Nephron progenitor cell (in vitro differentiated cells): Measurements from ENCODE around the gene RNF8.

Experiments used
- DNase-seq: peaks from one replicate; pipeline ENCODE4 v3.0.0; 2021
- H3K27ac Mint-ChIP-seq: 2 replicates; pipeline ENCODE4 v1.8.0; 2021; ENCODE audit warnings: mild to moderate bottlenecking, moderate library complexity, mixed read lengths
- H3K27me3 Mint-ChIP-seq: 2 replicates; pipeline ENCODE4 v1.8.0; 2021; ENCODE audit warnings: mild to moderate bottlenecking, low read depth, mixed read lengths; ENCODE audit not compliant: poor library complexity
- H3K36me3 Mint-ChIP-seq: 2 replicates; pipeline ENCODE4 v1.8.0; 2021; ENCODE audit warnings: low read depth, mixed read lengths
- H3K4me1 Mint-ChIP-seq: 2 replicates; pipeline ENCODE4 v1.8.0; 2021; ENCODE audit warnings: mixed read lengths
- H3K4me3 Mint-ChIP-seq: 2 replicates; pipeline ENCODE4 v1.8.0; 2021; ENCODE audit warnings: mild to moderate bottlenecking, moderate library complexity, mixed read lengths
- H3K9me3 Mint-ChIP-seq: 2 replicates; pipeline ENCODE4 v1.8.0; 2021; ENCODE audit warnings: mild to moderate bottlenecking, moderate library complexity, mixed read lengths
- CTCF ChIP-seq: fragments of 200-600 bp; sonication (generic); IDR thresholded peaks from 2 replicates; pipeline ENCODE4 v1.5.0; 2021; ENCODE audit warnings: antibody characterized with exemption

RNF8 gene

DNA sequence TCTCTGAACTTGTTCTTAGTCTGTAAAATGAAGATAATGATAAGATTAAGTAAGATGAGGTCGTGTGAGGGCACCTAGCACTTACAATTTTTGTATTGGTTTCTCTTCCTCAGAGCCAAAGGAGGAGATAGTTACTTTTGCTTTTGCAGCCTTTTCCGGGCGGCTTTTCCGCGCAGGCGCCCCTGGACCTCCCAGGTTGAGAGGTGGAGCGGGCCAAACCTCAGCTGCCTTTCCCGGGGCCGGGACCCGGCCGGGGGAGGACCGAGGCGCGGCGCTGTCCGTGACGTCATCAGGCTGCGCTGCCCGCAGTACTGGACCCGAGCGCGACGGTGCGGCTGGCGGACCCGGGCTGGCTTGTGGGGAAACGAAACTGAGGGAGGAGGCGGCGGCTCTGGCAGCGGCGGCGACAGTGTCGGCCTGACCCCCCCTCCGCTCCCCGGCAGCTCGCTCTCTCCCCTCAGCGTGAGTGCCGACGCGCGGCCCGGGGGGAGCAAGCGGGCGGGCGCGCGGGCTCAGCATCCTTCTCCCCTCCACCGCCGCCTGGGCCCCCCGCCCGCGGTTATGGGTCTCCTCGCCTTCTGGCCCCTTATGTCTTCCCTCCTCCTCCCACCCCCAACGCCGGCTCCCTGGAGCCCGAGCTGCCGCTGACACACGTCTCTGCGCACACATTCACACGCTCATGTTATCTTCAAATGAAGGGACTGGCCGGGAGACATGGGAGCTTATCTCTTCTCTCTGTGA is 79.3 kb downstream of the RNF8 start, which contains the start of gene CMTR1:
Gene CMTR1 (plus strand): TSS at position 306 of the 741 bp plus-strand sequence. CDS start 2,409 bp downstream, outside the sequence.
- no peak for TF ChIP-seq CTCF
- Mint-ChIP-seq H3K27me3 (peaks cover 13% of the 10 kb centered on the region), H3K27ac (peak within 1 kb of the TSS; percentile 95), H3K9me3 (peaks cover under 1% of the 10 kb centered on the region), H3K36me3 (peaks cover 13% of the 10 kb centered on the region), H3K4me3 (peak within 1 kb of the TSS; percentile 93), H3K4me1 (peaks cover 33% of the 10 kb centered on the region)
- DNase-seq, result peak; percentile 97

DNA sequence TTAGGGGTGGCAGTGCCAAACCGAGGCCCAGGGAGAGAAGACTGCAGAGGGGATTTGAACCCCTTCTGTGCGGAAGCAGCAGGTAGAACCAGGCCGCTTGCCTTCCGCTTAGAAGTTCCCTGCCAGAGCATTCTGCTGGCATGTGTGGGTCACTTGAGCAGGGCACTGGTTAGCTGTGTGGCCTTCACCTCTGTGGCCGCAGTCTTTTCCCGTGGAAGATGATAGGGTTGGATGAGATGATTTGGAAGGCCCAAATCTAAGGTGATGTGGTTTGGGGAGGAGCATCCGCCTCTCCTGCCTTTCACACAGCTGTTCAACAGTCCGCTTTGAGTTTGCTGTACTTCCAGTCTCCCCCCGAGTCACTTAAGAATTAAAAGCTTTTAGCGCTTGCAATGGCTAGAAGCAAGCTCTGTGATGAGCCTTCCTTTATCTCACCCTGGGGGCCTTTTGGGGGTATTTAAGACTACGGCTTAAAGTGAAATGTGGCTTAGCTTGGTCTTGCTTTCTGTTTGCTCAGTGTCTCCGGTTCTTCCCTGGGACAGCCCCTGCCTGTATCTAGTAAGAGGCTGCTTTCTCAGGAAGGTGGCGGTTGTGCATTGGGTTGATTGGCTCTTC is 80.0 kb downstream of the RNF8 start:
- H3K27me3 Mint-ChIP-seq, result peaks cover 8% of the 10 kb centered on the region
- no peaks in the 10 kb centered on the region for H3K9me3 Mint-ChIP-seq
- H3K27ac Mint-ChIP-seq, result peak overlapping the region; percentile 95
- no peak for TF ChIP-seq CTCF
- DNase-seq, result no peak
- H3K4me3 Mint-ChIP-seq, result peak overlapping the region; percentile 93
- H3K4me1 Mint-ChIP-seq, result peaks cover 33% of the 10 kb centered on the region
- H3K36me3 Mint-ChIP-seq, result peaks cover 13% of the 10 kb centered on the region

- Mint-ChIP-seq H3K27me3 (peaks cover 4% of the 10 kb centered on the region), H3K36me3 (peaks cover 13% of the 10 kb centered on the region), H3K9me3 (no peaks in the 10 kb centered on the region), H3K4me3 (peak overlapping the region; percentile 93), H3K27ac (peak overlapping the region; percentile 68), H3K4me1 (peaks cover 33% of the 10 kb centered on the region)
- TF ChIP-seq CTCF, result no peak
- peak; percentile 11 for DNase-seq
These were observed 81.6 kb downstream of the RNF8 start for GRCh38 chr6:37435373-37435772.

- peak overlapping the region; percentile 93 for H3K4me3 Mint-ChIP-seq
- H3K36me3 Mint-ChIP-seq, result peaks cover 13% of the 10 kb centered on the region
- H3K4me1 Mint-ChIP-seq, result peaks cover 33% of the 10 kb centered on the region
- TF ChIP-seq CTCF, result no peak
- H3K9me3 Mint-ChIP-seq, result no peaks in the 10 kb centered on the region
- H3K27ac Mint-ChIP-seq, result no peak overlapping the region
- H3K27me3 Mint-ChIP-seq, result no peaks in the 10 kb centered on the region
- no peak for DNase-seq
These were observed 82.0 kb downstream of the RNF8 start for GRCh38 chr6:37435816-37436215.

DNA sequence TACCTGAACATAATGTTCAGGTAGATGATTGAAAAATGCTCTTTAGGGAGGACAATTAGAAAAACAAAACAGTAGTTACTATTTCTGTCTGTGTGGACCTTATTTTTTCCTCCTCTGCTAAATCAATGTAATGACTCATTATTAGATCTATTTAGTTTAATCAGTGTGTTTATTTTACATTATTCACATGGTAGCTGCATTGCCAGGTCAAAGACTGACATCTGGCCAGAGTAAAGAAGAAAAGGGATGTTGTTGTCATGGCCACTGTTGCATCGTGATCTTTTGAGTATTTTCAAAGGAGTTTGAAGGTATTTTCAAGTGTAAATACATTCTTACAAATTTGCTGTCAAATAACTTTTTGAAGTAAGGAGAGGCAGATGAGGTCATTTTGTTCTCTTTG is 85.1 kb downstream of the RNF8 start:
- Mint-ChIP-seq H3K9me3 (no peaks in the 10 kb centered on the region), H3K27me3 (no peaks in the 10 kb centered on the region), H3K36me3 (peaks cover 15% of the 10 kb centered on the region), H3K4me3 (no peak overlapping the region), H3K4me1 (peaks cover 19% of the 10 kb centered on the region), H3K27ac (no peak overlapping the region)
- no peak for DNase-seq
- no peak for TF ChIP-seq CTCF

DNA sequence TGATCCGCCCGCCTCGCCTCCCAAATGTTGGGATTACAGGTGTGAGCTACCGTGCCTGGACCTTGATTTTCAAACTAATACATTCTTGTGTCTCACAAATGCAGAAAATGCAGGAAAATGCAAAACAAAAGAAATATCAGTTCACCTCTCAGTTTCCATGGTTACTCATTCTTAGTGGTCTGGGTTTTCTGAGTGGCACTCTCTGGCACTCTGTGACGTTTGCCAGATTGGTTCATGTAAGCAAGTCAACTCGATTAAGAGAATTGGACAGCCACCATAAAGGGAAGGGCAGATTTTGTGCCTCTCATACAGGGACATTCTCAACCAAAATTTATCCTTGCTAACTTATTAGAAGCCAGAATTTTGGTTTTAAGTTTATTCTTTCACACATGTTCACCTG is 87.9 kb downstream of the RNF8 start:
- H3K27me3 Mint-ChIP-seq, result no peaks in the 10 kb centered on the region
- TF ChIP-seq CTCF, result no peak
- H3K36me3 Mint-ChIP-seq, result peaks cover 34% of the 10 kb centered on the region
- no peaks in the 10 kb centered on the region for H3K4me1 Mint-ChIP-seq
- no peak overlapping the region for H3K4me3 Mint-ChIP-seq
- no peak overlapping the region for H3K27ac Mint-ChIP-seq
- DNase-seq, result no peak
- H3K9me3 Mint-ChIP-seq, result no peaks in the 10 kb centered on the region
